GM20000 (cell line): ENCODE measurements around the gene SLC25A42.

Experiments used
- DNase-seq: peaks from one replicate; pipeline ENCODE4 v3.0.0; 2012; ENCODE audit warnings: low spot score
- TF ChIP-seq, protein P1 (sequence below): IDR thresholded peaks from 2 replicates; pipeline ENCODE4 v1.5.1; 2012; ENCODE audit warnings: mild to moderate bottlenecking, control low read depth; ENCODE audit errors: extremely low read depth, missing control alignments

The SLC25A42 gene

DNA sequence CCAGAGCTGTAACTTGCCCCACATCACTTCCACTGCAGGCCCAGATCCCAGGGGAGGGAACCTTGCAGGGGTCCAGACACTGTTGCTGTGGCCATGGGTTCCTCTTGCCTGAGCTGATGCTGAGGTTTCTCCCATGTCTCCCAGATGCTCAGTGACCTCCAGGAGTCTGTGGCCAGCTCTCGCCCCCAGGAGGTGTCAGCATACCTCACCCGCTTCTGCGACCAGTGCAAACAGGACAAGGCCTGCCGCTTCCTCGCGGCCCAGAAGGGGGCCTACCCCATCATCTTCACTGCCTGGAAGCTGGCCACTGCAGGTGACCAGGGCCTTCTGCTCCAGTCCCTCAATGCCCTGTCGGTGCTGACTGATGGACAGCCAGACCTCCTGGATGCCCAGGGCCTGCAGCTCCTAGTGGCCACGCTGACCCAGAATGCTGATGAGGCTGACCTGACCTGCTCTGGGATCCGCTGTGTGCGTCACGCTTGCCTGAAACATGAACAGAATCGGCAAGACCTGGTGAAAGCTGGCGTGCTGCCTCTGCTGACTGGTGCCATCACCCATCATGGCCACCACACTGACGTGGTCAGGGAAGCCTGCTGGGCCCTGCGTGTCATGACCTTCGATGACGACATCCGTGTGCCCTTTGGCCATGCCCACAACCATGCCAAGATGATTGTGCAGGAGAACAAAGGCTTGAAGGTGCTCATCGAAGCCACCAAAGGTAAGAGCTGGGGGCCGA, 12.1 kb upstream of the SLC25A42 start:
- no peak for DNase-seq
- TF ChIP-seq, protein P1, sequence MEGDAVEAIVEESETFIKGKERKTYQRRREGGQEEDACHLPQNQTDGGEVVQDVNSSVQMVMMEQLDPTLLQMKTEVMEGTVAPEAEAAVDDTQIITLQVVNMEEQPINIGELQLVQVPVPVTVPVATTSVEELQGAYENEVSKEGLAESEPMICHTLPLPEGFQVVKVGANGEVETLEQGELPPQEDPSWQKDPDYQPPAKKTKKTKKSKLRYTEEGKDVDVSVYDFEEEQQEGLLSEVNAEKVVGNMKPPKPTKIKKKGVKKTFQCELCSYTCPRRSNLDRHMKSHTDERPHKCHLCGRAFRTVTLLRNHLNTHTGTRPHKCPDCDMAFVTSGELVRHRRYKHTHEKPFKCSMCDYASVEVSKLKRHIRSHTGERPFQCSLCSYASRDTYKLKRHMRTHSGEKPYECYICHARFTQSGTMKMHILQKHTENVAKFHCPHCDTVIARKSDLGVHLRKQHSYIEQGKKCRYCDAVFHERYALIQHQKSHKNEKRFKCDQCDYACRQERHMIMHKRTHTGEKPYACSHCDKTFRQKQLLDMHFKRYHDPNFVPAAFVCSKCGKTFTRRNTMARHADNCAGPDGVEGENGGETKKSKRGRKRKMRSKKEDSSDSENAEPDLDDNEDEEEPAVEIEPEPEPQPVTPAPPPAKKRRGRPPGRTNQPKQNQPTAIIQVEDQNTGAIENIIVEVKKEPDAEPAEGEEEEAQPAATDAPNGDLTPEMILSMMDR, result no peak

DNA sequence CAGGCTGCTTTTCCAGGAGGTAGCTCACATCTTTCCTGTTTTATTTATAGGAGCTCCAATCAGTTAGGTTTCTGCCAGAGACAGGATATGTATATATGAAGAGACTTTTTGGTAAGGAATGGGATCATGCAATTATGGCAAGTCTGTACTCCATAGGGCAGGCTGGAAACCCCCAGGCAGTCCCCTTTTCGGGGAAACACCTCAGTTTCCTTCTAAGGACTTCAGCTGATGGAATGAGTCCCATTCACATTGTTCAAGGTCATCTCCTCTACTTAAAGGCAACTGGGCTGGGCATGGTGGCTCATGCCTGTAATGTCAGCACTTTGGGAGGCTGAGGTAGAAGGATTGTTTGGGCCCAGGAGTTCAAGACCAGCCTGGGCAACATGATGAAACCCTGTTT, 10.9 kb upstream of the SLC25A42 start:
- TF ChIP-seq, protein P1, result no peak
- DNase-seq, result no peak

DNA sequence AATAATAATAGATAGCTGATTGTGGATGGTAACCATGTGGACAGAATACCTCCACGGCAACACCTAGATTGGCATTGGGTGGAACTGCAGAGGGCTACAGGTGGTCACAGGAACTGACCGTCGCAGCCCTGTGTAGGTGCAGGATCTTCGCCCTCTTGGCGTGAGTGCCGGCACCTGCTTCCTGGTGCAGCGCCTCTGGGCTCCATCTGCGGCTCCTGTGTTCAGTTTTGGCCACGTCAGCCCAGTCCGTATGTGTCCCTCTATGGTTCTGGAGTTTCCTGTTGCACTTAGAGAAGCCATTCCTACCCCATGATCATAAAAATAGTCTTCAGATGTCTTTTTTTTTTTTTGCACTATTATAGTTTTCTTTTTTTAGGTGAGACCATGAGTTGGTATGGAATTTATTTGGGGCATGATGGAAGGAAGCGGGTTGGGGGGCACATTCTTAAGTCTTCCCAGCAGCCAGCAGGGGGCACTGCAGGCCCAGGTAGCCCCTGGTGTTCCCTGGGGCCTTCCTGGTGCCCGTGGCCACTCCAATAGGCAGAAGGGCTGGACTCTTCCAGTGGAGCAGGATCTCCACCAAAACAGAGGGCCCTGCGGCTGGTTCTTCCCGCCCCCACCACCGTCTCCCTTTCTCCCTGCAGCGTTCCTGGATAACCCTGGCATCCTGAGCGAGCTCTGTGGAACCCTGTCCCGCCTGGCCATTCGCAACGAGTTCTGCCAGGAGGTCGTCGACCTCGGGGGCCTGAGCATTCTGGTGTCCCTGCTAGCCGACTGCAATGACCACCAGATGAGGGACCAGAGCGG, 10.1 kb upstream of the SLC25A42 start:
- DNase-seq, result peak; percentile 65
- TF ChIP-seq, protein P1, result peak; percentile 71

DNA sequence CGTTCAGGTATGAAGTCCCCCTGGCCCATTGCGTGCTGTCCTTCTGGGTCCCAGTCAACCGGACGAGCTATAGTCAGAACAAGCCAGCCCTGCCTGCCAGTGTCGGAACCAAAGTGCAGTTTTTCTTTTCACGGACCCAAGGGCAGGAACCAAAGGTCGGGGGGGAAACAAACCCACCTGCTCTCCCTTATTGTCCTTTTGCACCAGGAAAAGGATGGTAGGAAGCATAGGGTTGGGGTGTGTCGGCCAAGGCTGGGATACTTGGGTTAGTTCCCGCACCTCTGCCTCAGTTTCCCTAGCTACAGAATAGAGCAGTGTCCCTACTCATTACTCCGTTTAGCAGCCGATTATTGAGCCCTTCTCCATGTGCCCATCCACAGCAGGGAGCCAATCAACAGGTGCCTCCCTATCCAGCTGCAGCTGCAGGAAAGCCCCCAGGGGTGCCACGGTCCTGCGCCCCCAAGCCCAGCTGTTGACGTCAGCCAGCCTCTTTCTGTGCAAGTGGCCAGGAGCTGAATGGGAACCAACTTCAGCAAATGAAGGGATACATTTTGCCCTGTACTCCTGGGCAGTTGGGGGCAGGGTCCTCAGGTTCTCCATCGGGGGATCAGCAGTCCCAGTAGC, 9.4 kb upstream of the SLC25A42 start:
- TF ChIP-seq, protein P1, result no peak
- DNase-seq, result no peak

DNA sequence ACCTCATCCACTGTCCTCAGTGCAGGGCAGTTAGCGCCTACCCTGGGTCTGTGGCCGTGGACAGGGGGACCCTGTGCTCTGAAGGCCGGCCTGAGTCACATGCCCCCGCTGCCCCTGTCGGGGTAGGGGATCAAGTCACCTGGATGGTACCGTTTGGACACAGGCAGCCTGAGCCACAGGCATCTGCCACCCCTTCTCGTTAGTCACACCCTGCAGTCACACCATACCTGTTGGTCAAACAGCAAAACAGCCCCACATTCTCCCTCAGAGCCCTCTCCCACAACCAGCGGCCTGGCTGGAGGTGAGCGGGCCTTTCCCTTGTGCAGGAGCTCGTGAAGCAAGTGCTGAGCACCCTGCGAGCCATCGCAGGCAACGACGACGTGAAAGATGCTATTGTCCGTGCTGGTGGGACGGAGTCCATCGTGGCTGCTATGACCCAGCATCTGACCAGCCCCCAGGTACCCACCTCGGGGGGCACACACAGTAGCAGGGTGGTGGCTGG, 8.8 kb upstream of the SLC25A42 start:
- TF ChIP-seq, protein P1, result no peak
- no peak for DNase-seq

DNA sequence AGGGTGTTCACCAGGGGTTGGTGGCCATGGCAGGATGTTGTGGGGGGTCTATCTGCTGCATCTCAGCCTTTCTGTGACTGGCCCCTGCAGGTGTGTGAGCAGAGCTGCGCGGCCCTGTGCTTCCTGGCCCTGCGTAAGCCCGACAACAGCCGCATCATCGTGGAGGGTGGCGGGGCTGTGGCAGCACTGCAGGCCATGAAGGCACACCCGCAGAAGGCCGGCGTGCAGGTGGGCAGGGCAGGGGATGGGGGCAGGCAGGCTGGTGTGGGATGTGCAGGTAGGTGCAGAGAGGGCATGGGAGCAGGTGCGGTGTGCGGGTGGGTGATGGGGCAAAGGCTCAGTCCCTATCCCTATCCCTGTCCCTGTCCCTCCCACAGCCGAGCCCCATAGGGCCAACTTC, 8.1 kb upstream of the SLC25A42 start:
- TF ChIP-seq, protein P1, result no peak
- no peak for DNase-seq
